ENCODE measurements around the gene DZIP1L. TPM values are rescaled to one million over a fixed set of nuclear protein-coding genes. Genes with fewer than 3 reads are reported as not detected.
A peak's percentile ranks its signal among the peaks of the same experiment; 100 is the strongest.

Gene DZIP1L
- polyA plus RNA-seq, 2 of the 4 experiments (the other 2 are of a cell fraction) = 2.7 to 7.0 TPM

DNA sequence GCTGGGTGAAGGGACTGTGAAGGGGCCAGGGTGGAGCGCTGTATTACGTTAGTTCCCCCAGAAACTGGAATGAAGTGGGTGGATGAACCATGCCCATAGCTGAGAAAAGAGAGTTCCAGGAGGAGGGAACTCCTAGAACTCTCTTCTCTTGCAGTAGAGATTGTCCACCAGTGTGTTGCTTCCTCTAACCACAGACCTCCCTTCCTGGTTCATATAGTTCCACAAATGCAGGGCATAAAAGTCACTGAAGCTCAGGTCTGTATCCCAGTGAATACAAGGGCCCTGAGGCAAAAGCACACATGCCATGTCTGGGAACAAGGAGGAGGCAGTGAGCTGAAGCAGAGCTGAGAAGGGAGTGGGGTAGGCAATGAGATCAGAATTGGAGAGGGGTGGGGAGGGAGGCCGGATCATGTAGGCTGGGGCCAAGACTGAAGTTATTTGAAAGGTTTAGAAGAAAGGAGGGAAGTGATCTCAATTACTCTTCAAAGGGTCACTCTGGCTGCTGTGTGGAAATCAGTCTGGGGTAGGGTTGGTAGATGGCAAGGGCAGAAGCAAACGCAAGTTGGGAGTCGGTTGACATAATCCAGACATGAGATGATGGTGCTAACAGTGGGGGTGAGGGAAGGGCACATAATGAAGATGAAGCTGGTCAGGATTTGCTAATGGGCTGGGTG, 10.3 kb upstream of the DZIP1L start:
- ChIA-PET POLR2A (no interaction called here), CTCF (no interaction called here)
- ATAC-seq (peak; percentile 54 to 72), FAIRE-seq (no peak), DNase-seq (ENCODE audit: low read depth in 1 of 2, low spot score in 1 of 2) (peak in 1 of 2 experiments; percentile 17)
- Histone ChIP-seq H3K4me1 (peaks cover 16% of the 10 kb centered on the region), H3K4me3 (no peak overlapping the region), H3K27ac (peak overlapping the region in 1 of 2 experiments; percentile 25; a peak in 2 of 6 replicates), H3K4me2 (peak overlapping the region; percentile 27), H3K9me3 (0 out of 3 replicates have a peak, but pooled peaks cover 4% of the 10 kb centered on the region)
- TF ChIP-seq, protein P1, sequence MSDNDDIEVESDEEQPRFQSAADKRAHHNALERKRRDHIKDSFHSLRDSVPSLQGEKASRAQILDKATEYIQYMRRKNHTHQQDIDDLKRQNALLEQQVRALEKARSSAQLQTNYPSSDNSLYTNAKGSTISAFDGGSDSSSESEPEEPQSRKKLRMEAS (IDR thresholded peaks at IDR 0.05) = no peak
- no peak for TF ChIP-seq EHMT2 (IDR thresholded peaks at IDR 0.05; ENCODE audit: low read depth)
- no peak for TF ChIP-seq NR3C1 (IDR thresholded peaks at IDR 0.05)
- TF ChIP-seq, protein P2, sequence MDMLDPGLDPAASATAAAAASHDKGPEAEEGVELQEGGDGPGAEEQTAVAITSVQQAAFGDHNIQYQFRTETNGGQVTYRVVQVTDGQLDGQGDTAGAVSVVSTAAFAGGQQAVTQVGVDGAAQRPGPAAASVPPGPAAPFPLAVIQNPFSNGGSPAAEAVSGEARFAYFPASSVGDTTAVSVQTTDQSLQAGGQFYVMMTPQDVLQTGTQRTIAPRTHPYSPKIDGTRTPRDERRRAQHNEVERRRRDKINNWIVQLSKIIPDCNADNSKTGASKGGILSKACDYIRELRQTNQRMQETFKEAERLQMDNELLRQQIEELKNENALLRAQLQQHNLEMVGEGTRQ (IDR thresholded peaks at IDR 0.05) = no peak
- no peak for TF ChIP-seq JUN (IDR thresholded peaks at IDR 0.05)
- TF ChIP-seq, protein P3, sequence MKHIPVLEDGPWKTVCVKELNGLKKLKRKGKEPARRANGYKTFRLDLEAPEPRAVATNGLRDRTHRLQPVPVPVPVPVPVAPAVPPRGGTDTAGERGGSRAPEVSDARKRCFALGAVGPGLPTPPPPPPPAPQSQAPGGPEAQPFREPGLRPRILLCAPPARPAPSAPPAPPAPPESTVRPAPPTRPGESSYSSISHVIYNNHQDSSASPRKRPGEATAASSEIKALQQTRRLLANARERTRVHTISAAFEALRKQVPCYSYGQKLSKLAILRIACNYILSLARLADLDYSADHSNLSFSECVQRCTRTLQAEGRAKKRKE (CRISPR knock-in tag; IDR thresholded peaks at IDR 0.05; ENCODE audit: low read depth) = no peak
- no peak for TF ChIP-seq CEBPB (IDR thresholded peaks at IDR 0.05)
- TF ChIP-seq NFE2L2 (conservative IDR thresholded peaks at IDR 0.05; ENCODE audit: low read length) = no peak
- TF ChIP-seq, protein P4, sequence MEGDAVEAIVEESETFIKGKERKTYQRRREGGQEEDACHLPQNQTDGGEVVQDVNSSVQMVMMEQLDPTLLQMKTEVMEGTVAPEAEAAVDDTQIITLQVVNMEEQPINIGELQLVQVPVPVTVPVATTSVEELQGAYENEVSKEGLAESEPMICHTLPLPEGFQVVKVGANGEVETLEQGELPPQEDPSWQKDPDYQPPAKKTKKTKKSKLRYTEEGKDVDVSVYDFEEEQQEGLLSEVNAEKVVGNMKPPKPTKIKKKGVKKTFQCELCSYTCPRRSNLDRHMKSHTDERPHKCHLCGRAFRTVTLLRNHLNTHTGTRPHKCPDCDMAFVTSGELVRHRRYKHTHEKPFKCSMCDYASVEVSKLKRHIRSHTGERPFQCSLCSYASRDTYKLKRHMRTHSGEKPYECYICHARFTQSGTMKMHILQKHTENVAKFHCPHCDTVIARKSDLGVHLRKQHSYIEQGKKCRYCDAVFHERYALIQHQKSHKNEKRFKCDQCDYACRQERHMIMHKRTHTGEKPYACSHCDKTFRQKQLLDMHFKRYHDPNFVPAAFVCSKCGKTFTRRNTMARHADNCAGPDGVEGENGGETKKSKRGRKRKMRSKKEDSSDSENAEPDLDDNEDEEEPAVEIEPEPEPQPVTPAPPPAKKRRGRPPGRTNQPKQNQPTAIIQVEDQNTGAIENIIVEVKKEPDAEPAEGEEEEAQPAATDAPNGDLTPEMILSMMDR (IDR thresholded peaks at IDR 0.05) = no peak
- no peak for TF ChIP-seq CHD2 (IDR thresholded peaks at IDR 0.05; ENCODE audit: low read length, partially characterized antibody)
- 56% methylated on average over 5 of the region's 5 CpGs for WGBS (ENCODE audit: missing lambda C conversion rate)

DNA sequence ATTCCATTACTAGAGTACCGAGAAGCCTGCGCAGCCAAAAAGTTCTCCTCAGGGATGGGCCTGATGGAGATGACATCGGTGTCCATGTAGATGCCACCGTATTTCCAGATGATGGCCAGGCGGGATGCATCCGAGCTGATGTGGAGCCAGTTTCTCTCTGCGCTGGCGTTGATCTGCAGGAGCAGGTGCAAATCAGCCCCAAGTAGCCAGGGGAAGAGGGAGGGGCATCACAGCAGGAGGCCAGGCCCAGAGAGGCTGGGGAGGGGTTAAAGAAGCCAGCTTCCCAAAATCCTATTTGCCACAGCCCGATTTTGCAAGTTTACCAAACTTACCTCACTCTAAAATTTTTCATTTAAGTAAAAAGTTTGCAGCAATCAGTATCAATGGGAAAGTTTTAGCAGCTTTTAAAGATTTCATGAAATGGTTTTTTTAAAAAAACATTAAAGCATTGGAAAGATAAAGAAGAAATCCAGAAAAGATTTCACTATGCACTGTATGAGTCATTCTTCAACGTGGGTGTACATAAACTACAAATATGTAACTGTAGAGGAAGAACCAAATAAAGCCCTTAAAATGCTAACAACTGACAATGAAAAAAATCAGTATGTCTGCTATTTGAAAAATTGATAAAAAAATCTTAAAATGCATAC, 9.4 kb upstream of the DZIP1L start:
- Histone ChIP-seq H3K27ac (no peak overlapping the region), H3K4me2 (peak overlapping the region; percentile 27), H3K9me3 (0 out of 3 replicates have a peak, but pooled peaks cover 4% of the 10 kb centered on the region), H3K4me3 (no peak overlapping the region), H3K4me1 (peaks cover 16% of the 10 kb centered on the region)
- no peak for FAIRE-seq
- POLR2A ChIA-PET = no interaction called here
- TF ChIP-seq EP300 (IDR thresholded peaks at IDR 0.05) (no peak), POLR2AphosphoS2 (conservative IDR thresholded peaks at IDR 0.05; ENCODE audit: low read length) (no peak), NFE2L2 (conservative IDR thresholded peaks at IDR 0.05; ENCODE audit: low read length) (no peak), CEBPB (IDR thresholded peaks at IDR 0.05) (no peak), ZC3H11A (IDR thresholded peaks at IDR 0.05) (no peak), FOXS1 (CRISPR knock-in tag; IDR thresholded peaks at IDR 0.05) (no peak), HDAC2 (IDR thresholded peaks at IDR 0.05) (no peak), NPAS2 (CRISPR knock-in tag; IDR thresholded peaks at IDR 0.05; ENCODE audit: borderline replicate concordance) (no peak), TP53 (CRISPR knock-in tag; IDR thresholded peaks at IDR 0.05) (no peak), ESRRA (IDR thresholded peaks at IDR 0.05; ENCODE audit: borderline replicate concordance, low read length) (no peak)
- TF ChIP-seq, protein P2 (IDR thresholded peaks at IDR 0.05) = no peak
- TF ChIP-seq, protein P5, sequence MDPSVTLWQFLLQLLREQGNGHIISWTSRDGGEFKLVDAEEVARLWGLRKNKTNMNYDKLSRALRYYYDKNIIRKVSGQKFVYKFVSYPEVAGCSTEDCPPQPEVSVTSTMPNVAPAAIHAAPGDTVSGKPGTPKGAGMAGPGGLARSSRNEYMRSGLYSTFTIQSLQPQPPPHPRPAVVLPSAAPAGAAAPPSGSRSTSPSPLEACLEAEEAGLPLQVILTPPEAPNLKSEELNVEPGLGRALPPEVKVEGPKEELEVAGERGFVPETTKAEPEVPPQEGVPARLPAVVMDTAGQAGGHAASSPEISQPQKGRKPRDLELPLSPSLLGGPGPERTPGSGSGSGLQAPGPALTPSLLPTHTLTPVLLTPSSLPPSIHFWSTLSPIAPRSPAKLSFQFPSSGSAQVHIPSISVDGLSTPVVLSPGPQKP (IDR thresholded peaks at IDR 0.05; ENCODE audit: low read depth, low read length) = no peak
- TF ChIP-seq, protein P1 (IDR thresholded peaks at IDR 0.05) = no peak
- TF ChIP-seq, protein P6, sequence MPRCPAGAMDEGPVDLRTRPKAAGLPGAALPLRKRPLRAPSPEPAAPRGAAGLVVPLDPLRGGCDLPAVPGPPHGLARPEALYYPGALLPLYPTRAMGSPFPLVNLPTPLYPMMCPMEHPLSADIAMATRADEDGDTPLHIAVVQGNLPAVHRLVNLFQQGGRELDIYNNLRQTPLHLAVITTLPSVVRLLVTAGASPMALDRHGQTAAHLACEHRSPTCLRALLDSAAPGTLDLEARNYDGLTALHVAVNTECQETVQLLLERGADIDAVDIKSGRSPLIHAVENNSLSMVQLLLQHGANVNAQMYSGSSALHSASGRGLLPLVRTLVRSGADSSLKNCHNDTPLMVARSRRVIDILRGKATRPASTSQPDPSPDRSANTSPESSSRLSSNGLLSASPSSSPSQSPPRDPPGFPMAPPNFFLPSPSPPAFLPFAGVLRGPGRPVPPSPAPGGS (IDR thresholded peaks at IDR 0.05) = no peak
- TF ChIP-seq, protein P7, sequence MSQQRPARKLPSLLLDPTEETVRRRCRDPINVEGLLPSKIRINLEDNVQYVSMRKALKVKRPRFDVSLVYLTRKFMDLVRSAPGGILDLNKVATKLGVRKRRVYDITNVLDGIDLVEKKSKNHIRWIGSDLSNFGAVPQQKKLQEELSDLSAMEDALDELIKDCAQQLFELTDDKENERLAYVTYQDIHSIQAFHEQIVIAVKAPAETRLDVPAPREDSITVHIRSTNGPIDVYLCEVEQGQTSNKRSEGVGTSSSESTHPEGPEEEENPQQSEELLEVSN (IDR thresholded peaks at IDR 0.05; ENCODE audit: borderline replicate concordance, low read depth) = no peak
- no peak for DNase-seq (ENCODE audit: low read depth in 1 of 2, low spot score in 1 of 2)
- WGBS (ENCODE audit: missing lambda C conversion rate) = 83% methylated on average over 10 of the region's 10 CpGs
- no peak for ATAC-seq
- CTCF ChIA-PET = interaction anchor here (1.5 to 3.3 kb wide), 3 partner anchors 9 to 57 kb away, joined by 4 to 11 read pairs (median 4); partner anchors contain the start of gene DZIP1L
